ENCODE measurements around the gene HMGN1. TPM values are rescaled to one million over a fixed set of nuclear protein-coding genes. Genes with fewer than 3 reads are reported as not detected.

HMGN1 gene
- total and polyA plus RNA-seq, 2 donors from 2014 or later: 174 to 205 TPM

- H3K9me3 ChIP-seq (ENCODE audit: control insufficient read depth in 2 of 3, insufficient read depth in 1 of 3, low read length in 3 of 3): no peaks in the 10 kb centered on the region
- no peaks in the 10 kb centered on the region for H3K36me3 ChIP-seq (ENCODE audit: control insufficient read depth in 2 of 3, insufficient read depth in 3 of 3, low read length in 3 of 3)
- intact Hi-C loops (cut with DNase I): no loop called here
- FAIRE-seq (no peak), DNase-seq (no peak)
- H3K27ac ChIP-seq (ENCODE audit: low read depth in 2 of 2, low read length in 2 of 2): no peak overlapping the region
- no peak for TF ChIP-seq CTCF (IDR thresholded peaks at IDR 0.05; ENCODE audit: borderline replicate concordance, extremely low read depth, insufficient read depth)
- no peak overlapping the region for H3K4me3 ChIP-seq (ENCODE audit: low read length in 3 of 3)
- no peak overlapping the region for H3K9ac ChIP-seq (ENCODE audit: low read length in 3 of 3)
- H3K27me3 ChIP-seq (ENCODE audit: control insufficient read depth, insufficient read depth, low read length): no peaks in the 10 kb centered on the region
- no peaks in the 10 kb centered on the region for H3K4me1 ChIP-seq (ENCODE audit: control insufficient read depth in 2 of 3, insufficient read depth in 2 of 3, low read depth in 1 of 3, low read length in 3 of 3)
Observed at GRCh38 chr21:39321424-39321823, 27.5 kb downstream of the HMGN1 start.

- H3K27me3 ChIP-seq (ENCODE audit: control insufficient read depth, insufficient read depth, low read length): no peaks in the 10 kb centered on the region
- FAIRE-seq (no peak), DNase-seq (no peak)
- no peak overlapping the region for H3K27ac ChIP-seq (ENCODE audit: low read depth in 2 of 2, low read length in 2 of 2)
- no peak overlapping the region for H3K4me3 ChIP-seq (ENCODE audit: low read length in 3 of 3)
- no peaks in the 10 kb centered on the region for H3K9me3 ChIP-seq (ENCODE audit: control insufficient read depth in 2 of 3, insufficient read depth in 1 of 3, low read length in 3 of 3)
- H3K4me1 ChIP-seq (ENCODE audit: control insufficient read depth in 2 of 3, insufficient read depth in 2 of 3, low read depth in 1 of 3, low read length in 3 of 3): peaks cover 0 to 1% (median under 1%) of the 10 kb centered on the region in 3 donors
- no peaks in the 10 kb centered on the region for H3K36me3 ChIP-seq (ENCODE audit: control insufficient read depth in 2 of 3, insufficient read depth in 3 of 3, low read length in 3 of 3)
- no peak for TF ChIP-seq CTCF (IDR thresholded peaks at IDR 0.05; ENCODE audit: borderline replicate concordance, extremely low read depth, insufficient read depth)
- H3K9ac ChIP-seq (ENCODE audit: low read length in 3 of 3): no peak overlapping the region
- intact Hi-C loops (cut with DNase I): no loop called here
Observed at GRCh38 chr21:39319814-39320332, 29.0 kb downstream of the HMGN1 start.

GRCh38 chr21:39319251-39319756 lies 29.6 kb downstream of the HMGN1 start:
- intact Hi-C loops (cut with DNase I): no loop called here
- no peak for TF ChIP-seq CTCF (IDR thresholded peaks at IDR 0.05; ENCODE audit: borderline replicate concordance, extremely low read depth, insufficient read depth)
- no peak for FAIRE-seq
- Histone ChIP-seq H3K36me3 (ENCODE audit: control insufficient read depth in 2 of 3, insufficient read depth in 3 of 3, low read length in 3 of 3) (no peaks in the 10 kb centered on the region), H3K9me3 (ENCODE audit: control insufficient read depth in 2 of 3, insufficient read depth in 1 of 3, low read length in 3 of 3) (no peaks in the 10 kb centered on the region), H3K27ac (ENCODE audit: low read depth in 2 of 2, low read length in 2 of 2) (no peak overlapping the region), H3K9ac (ENCODE audit: low read length in 3 of 3) (no peak overlapping the region), H3K4me3 (ENCODE audit: low read length in 3 of 3) (no peak overlapping the region), H3K27me3 (ENCODE audit: control insufficient read depth, insufficient read depth, low read length) (no peaks in the 10 kb centered on the region), H3K4me1 (ENCODE audit: control insufficient read depth in 2 of 3, insufficient read depth in 2 of 3, low read depth in 1 of 3, low read length in 3 of 3) (peaks cover 0 to 7% (median 6%) of the 10 kb centered on the region in 3 donors)
- DNase-seq: no peak
